Heart right ventricle (tissue), 16 donors: Measurements from ENCODE around the gene HOMEZ. TPM values are rescaled to one million over a fixed set of nuclear protein-coding genes. Genes with fewer than 3 reads are reported as not detected.
"Not testable (repeated sequence)": the region's sequence is repeated elsewhere in the genome, so short reads cannot be mapped to it uniquely, and the experiment has no call there.

Source experiments
- ATAC-seq, 8 donors: fragments of 200-7000 bp; cut with Tn5 transposase; one replicate each; pipeline ENCODE4 v1.9.1; 2020; ENCODE audit warnings: mild to moderate bottlenecking in 8 of 8, moderate library complexity in 8 of 8, moderate number of reproducible peaks in 1 of 8
- DNase-seq, 2 donors: peaks; one replicate each; pipeline ENCODE4 v3.0.0-alpha.2; 2020
- H3K27ac ChIP-seq, 10 donors: fragments of 200-600 bp; sonication (generic) in 2 of 10; one replicate each; pipeline versions ENCODE4 v1.5.0 to v1.8.0; 2020 to 2022; ENCODE audit warnings: mild to moderate bottlenecking in 3 of 10
- H3K27me3 ChIP-seq, 7 donors: fragments of 200-600 bp; one replicate each; pipeline ENCODE4 v1.8.0; 2021 to 2022; ENCODE audit warnings: mild to moderate bottlenecking in 2 of 7
- H3K36me3 ChIP-seq, 9 donors: fragments of 200-600 bp; sonication (generic) in 1 of 9; one replicate each; pipeline versions ENCODE4 v1.5.0 to v1.8.0; 2020 to 2022; ENCODE audit warnings: mild to moderate bottlenecking in 2 of 9
- H3K4me1 ChIP-seq, 9 donors: fragments of 200-600 bp; sonication (generic) in 1 of 9; one replicate each; pipeline versions ENCODE4 v1.5.0 to v1.8.0; 2020 to 2022; ENCODE audit warnings: mild to moderate bottlenecking in 4 of 9
- H3K4me3 ChIP-seq, 10 donors: fragments of 200-600 bp; sonication (generic) in 2 of 10; one replicate each; pipeline versions ENCODE4 v1.5.0 to v1.8.0; 2020 to 2022; ENCODE audit warnings: mild to moderate bottlenecking in 7 of 10, moderate library complexity in 2 of 10
- H3K9me3 ChIP-seq, 11 donors: fragments of 200-600 bp in 10 of 11; sonication (generic) in 2 of 11; one replicate each; pipeline versions ENCODE4 v1.5.0 to v1.8.0; 2013 to 2022; ENCODE audit warnings: mild to moderate bottlenecking in 2 of 11, control low read depth in 1 of 11, moderate library complexity in 1 of 11
- WGBS, 2 donors: extraction: QIAGEN DNeasy Blood & Tissue Kit; methylation state at CpG; one replicate each; pipeline ENCODE4 v1.1.7; 2013; ENCODE audit warnings: inconsistent platforms in 1 of 2; 5-methylcytosine and 5-hydroxymethylcytosine counted together
- intact Hi-C, 10 donors: fragments of 100-400 bp; cut with DNase I; formaldehyde crosslinking; loops; one replicate each; pipeline versions ENCODE4 v1.11.1 to v1.14.2; 2022
- polyA plus RNA-seq, 2 donors: library from polyadenylated mRNA; stranded (reverse); fragments of 200-250 nt; gene quantifications; one replicate each; pipeline ENCODE4 v1.2.3, GENCODE V29; 2013
- total RNA-seq, 10 donors: library from RNA; stranded (reverse); fragmentation: NEBNext Ultra II Directional in 3 of 10; extraction: Animal tissue kit (Norgen Biotek cat#: 25700) in 3 of 10; gene quantifications; one replicate each; pipeline versions ENCODE4 v1.2.1 to v1.2.4, GENCODE V29; 2021 to 2023
- TF ChIP-seq, protein P1 (sequence below), 9 donors: fragments of 200-600 bp; sonication (generic) in 2 of 9; IDR thresholded peaks; one replicate each; pipeline versions ENCODE4 v1.5.0 to v1.8.0; 2021 to 2022; ENCODE audit warnings: antibody characterized with exemption in 9 of 9, mild to moderate bottlenecking in 5 of 9, moderate library complexity in 1 of 9
- donor health status: Arrhythmogenic right ventricular cardiomyopathy.
- donor health status: ischemic (EF 13 %, LVEDD 7.1; RV severe dilation, severe dysfunction).
- donor health status: healthy with polysubstance abuse.
- donor health status: DM: no; HTN: yes; CAD: no.
- donor health status: DM: no; HTN: no; CAD: no.
- donor health status: ischemic (EF 25% LVEDD 6.9; RV normal size, moderate dysfunction).
- donor health status: ischemic (EF 25% LVEDD 5.7; RV mildly dilated, moderate dysfunction).
- donor health status: healthy.
- donor health status: DM: yes; HTN: yes; CAD: no.
- donor health status: Ischemic cardiomyopathy.
- donor health status: ischemic (EF 35%, LVEDD 5.7; RV mildly dilated, moderate dysfunction).
- donor health status: nonischemic (EF 11% LVEDD 7.7; RV severe dilation, severe dysfunction).
- donor health status: DM: yes; HTN: yes; CAD: no.
- donor health status: PGD.
- donor health status: ischemic (EF 29% LVEDD 5.4; RV normal size, mild dysfunction).
- donor health status: nonischemic (EF 23%, LVEDD 6.1; RV moderate dilation, normal function).

HOMEZ gene
- total and polyA plus RNA-seq, 12 donors = 5.7 to 13.4 (median 9.1) TPM

DNA sequence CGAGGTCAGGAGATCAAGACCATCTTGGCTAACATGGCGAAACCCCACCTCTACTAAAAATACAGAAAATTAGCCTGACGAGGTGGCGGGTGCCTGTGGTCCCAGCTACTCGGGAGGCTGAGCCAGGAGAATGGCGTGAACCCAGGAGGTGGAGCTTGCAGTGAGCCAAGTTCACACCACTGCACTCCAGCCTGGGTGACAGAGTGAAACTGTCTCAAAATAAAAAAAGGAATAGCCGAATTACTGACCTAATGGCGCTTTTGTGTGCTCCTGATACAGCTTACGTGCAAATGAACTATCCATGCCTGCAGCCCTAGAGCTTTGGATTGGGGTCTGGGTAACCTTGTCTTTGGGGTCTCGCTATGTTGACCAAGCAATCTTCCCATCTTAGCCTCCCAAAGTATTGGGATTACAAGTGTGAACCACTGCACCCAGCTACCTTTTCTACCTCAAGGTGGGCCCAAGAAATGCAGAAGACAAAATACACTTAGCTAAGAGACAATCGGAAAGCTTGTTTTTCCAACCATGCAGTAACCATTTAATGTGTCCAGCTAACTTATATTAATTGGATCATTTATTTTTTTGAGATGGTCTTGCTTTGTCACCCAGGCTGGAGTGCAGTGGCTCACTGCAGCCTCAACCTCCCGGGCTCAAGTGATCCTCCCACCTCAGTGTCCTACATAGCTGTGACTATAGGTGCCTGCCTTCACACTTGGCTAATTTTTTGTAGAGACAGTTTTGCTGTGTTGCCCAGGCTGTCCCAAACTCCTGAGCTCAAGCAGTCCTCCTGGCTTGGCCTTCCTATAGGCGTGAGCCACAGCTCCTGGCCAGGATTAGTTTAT is 40.8 kb upstream of the HOMEZ start:
- WGBS, 2 donors = 75 to 82% methylated on average over 13 of the region's 13 CpGs
- H3K4me3 ChIP-seq = no peak overlapping the region
- no peak for DNase-seq
- no peak for ATAC-seq
- H3K9me3 ChIP-seq = no peaks in the 10 kb centered on the region
- intact Hi-C loops = loop anchor here in 9 of 10 donors (2.0 to 10.0 kb wide), 8 partner anchors 41 to 238 kb away; partner anchors contain the start of genes AP1G2 (in 2 of the 9), CMTM5 (in 2 of the 9), NGDN (in 2 of the 9) and THTPA (in 2 of the 9)
- no peak overlapping the region for H3K27ac ChIP-seq
- peaks cover 6 to 21% (median 18%) of the 10 kb centered on the region in 9 donors for H3K4me1 ChIP-seq
- H3K27me3 ChIP-seq = no peaks in the 10 kb centered on the region
- H3K36me3 ChIP-seq = peaks cover 0 to 40% (median 24%) of the 10 kb centered on the region in 9 donors
- TF ChIP-seq, protein P1, sequence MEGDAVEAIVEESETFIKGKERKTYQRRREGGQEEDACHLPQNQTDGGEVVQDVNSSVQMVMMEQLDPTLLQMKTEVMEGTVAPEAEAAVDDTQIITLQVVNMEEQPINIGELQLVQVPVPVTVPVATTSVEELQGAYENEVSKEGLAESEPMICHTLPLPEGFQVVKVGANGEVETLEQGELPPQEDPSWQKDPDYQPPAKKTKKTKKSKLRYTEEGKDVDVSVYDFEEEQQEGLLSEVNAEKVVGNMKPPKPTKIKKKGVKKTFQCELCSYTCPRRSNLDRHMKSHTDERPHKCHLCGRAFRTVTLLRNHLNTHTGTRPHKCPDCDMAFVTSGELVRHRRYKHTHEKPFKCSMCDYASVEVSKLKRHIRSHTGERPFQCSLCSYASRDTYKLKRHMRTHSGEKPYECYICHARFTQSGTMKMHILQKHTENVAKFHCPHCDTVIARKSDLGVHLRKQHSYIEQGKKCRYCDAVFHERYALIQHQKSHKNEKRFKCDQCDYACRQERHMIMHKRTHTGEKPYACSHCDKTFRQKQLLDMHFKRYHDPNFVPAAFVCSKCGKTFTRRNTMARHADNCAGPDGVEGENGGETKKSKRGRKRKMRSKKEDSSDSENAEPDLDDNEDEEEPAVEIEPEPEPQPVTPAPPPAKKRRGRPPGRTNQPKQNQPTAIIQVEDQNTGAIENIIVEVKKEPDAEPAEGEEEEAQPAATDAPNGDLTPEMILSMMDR (IDR thresholded peaks at IDR 0.05) = no peak

DNA sequence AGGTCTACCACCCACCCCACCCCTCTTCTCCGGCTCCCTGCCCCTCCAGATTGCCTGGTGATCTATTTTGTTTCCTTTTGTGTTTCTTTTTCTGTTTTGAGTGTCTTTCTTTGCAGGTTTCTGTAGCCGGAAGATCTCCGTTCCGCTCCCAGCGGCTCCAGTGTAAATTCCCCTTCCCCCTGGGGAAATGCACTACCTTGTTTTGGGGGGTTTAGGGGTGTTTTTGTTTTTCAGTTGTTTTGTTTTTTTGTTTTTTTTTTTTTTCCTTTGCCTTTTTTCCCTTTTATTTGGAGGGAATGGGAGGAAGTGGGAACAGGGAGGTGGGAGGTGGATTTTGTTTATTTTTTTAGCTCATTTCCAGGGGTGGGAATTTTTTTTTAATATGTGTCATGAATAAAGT is 39.8 kb upstream of the HOMEZ start:
- Histone ChIP-seq H3K36me3 (peaks cover 0 to 40% (median 24%) of the 10 kb centered on the region in 9 donors), H3K4me1 (peaks cover 6 to 21% (median 18%) of the 10 kb centered on the region in 9 donors)
- not testable (repeated sequence) for H3K27me3 ChIP-seq, H3K27ac ChIP-seq, DNase-seq, ATAC-seq, H3K4me3 ChIP-seq, H3K9me3 ChIP-seq
- intact Hi-C loops = loop anchor here in 9 of 10 donors (2.0 to 10.0 kb wide), 8 partner anchors 42 to 239 kb away; partner anchors contain the start of genes AP1G2 (in 2 of the 9), CMTM5 (in 2 of the 9), NGDN (in 2 of the 9) and THTPA (in 2 of the 9)
- 88 to 89% methylated on average over 5 of the region's 5 CpGs for WGBS, 2 donors

DNA sequence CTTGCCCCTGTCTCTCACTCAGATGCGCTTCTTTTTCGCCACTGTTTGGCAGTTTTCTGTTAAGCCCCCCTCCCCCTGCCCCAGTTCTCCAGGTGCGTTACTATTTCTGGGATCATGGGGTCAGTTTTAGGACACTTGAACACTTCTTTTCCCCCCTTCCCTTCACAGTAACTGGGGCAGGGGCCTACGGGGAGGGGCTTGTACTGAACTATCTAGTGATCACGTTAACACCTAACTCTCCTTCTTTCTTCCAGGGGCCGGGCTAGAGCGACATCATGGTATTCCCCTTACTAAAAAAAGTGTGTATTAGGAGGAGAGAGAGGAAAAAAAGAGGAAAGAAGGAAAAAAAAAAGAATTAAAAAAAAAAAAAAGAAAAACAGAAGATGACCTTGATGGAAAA is 39.1 kb upstream of the HOMEZ start:
- DNase-seq = no peak
- Histone ChIP-seq H3K9me3 (no peaks in the 10 kb centered on the region), H3K27me3 (no peaks in the 10 kb centered on the region), H3K27ac (no peak overlapping the region), H3K36me3 (peaks cover 0 to 40% (median 24%) of the 10 kb centered on the region in 9 donors), H3K4me3 (no peak overlapping the region), H3K4me1 (peaks cover 6 to 27% (median 21%) of the 10 kb centered on the region in 9 donors)
- TF ChIP-seq, protein P1 (IDR thresholded peaks at IDR 0.05) = no peak
- 71 to 75% methylated on average over 7 of the region's 7 CpGs for WGBS, 2 donors
- ATAC-seq = no peak
- intact Hi-C loops = loop anchor here (5.0 to 10.0 kb wide), 9 partner anchors 42 to 240 kb away; partner anchors contain the start of genes NGDN (in 6 of the 10), THTPA (in 4 of the 10), AP1G2 (in 2 of the 10) and CMTM5 (in 2 of the 10)

DNA sequence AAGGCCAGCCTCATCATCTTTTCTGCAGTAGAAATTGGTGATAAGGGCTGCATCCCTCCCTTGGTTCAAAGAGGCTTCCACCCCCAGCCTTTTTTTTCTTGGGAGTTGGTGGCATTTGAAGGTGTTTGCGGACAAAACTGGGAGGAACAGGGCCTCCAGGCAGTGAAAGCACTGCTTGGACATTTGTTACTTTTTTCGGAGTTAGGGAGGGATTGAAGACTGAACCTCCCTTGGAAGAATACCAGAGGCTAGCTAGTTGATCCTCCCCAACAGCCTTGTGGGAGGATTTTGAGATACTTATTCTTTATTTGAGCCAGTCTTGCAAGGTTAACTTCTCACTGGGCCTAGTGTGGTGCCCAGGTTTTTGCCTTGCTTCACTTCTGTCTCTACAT is 38.5 kb upstream of the HOMEZ start:
- H3K27me3 ChIP-seq = no peaks in the 10 kb centered on the region
- ATAC-seq (no peak), DNase-seq (no peak)
- H3K27ac ChIP-seq = no peak overlapping the region
- TF ChIP-seq, protein P1 (IDR thresholded peaks at IDR 0.05) = no peak
- intact Hi-C loops = loop anchor here in 9 of 10 donors (5.0 to 10.0 kb wide), 5 partner anchors 140 to 240 kb away; partner anchors contain the start of genes NGDN (in 6 of the 9), THTPA (in 4 of the 9), AP1G2 (in 2 of the 9) and ZFHX2 (in 2 of the 9)
- 69 to 72% methylated on average over 2 of the region's 2 CpGs for WGBS, 2 donors
- no peaks in the 10 kb centered on the region for H3K9me3 ChIP-seq
- no peak overlapping the region for H3K4me3 ChIP-seq
- peaks cover 6 to 29% (median 21%) of the 10 kb centered on the region in 9 donors for H3K4me1 ChIP-seq
- H3K36me3 ChIP-seq = peaks cover 0 to 40% (median 24%) of the 10 kb centered on the region in 9 donors
